ENCODE measurements around the gene ARHGAP27. TPM values are rescaled to one million over a fixed set of nuclear protein-coding genes. Genes with fewer than 3 reads are reported as not detected.

Gene ARHGAP27
- total and polyA plus RNA-seq, 9 of the 15 experiments (the other 6 are each of a cell fraction or from before 2014, with no cell fraction given) = 0.04 to 4.6 (median 2.1) TPM

- in situ Hi-C loops (cut with MboI) = no loop called here
- Histone ChIP-seq H3K9me3 (replicated peaks; ENCODE audit: control insufficient read depth, insufficient read depth, low read depth, low read length) (no peaks in the 10 kb centered on the region), H3K9me1 (ENCODE audit: control insufficient read depth, insufficient read depth, low read length) (no peaks in the 10 kb centered on the region), H3K9ac (ENCODE audit: insufficient read depth in 1 of 2, low read depth in 2 of 2, low read length in 2 of 2) (peak overlapping the region in 1 of 2 experiments; percentile 45; a peak in 2 of 4 replicates), H3K4me1 (replicated peaks in 1 of 2; ENCODE audit: control insufficient read depth in 2 of 2, insufficient read depth in 2 of 2, low read length in 2 of 2) (peaks cover 14 to 31% of the 10 kb centered on the region in 2 experiments; a peak in 4 of 5 replicates), H4K20me1 (replicated peaks; ENCODE audit: control insufficient read depth, insufficient read depth, low read length) (no peaks in the 10 kb centered on the region; the same call in 1 of the 2 replicates), H3K27ac (ENCODE audit: extremely low read depth, low read depth, low read length) (peak overlapping the region; percentile 61; the same call in 2 of the 3 replicates), H3K36me3 (ENCODE audit: control insufficient read depth, insufficient read depth, low read length) (no peaks in the 10 kb centered on the region), H3K27me3 (ENCODE audit: control insufficient read depth in 2 of 2, insufficient read depth in 2 of 2, low read length in 2 of 2) (0 out of 5 replicates have a peak, but pooled peaks cover 0 to 4% of the 10 kb centered on the region in 2 experiments), H3K4me2 (ENCODE audit: insufficient read depth, low read length) (no peak overlapping the region), H3K4me3 (no peak overlapping the region), H2AFZ (ENCODE audit: low read depth, low read length) (no peak overlapping the region), H3K79me2 (ENCODE audit: control insufficient read depth, insufficient read depth, low read length) (no peaks in the 10 kb centered on the region)
- ChIA-PET POLR2A (no interaction called here), CTCF (ENCODE audit: low intra/inter-chr PET ratio) (interaction anchor here (1.0 to 2.2 kb wide), 2 partner anchors 31 to 117 kb away, joined by 6 to 10 read pairs; no protein-coding TSS in a partner anchor)
- no peak for DNase-seq (ENCODE audit: extremely low read depth in 1 of 4, low spot score in 3 of 4)
- no peak for TF ChIP-seq SMAD1 (IDR thresholded peaks at IDR 0.05; ENCODE audit: low read depth, low read length, partially characterized antibody)
- TF ChIP-seq RCOR1 (IDR thresholded peaks at IDR 0.05; ENCODE audit: borderline replicate concordance in 1 of 2, low read depth in 2 of 2, low read length in 2 of 2) = no peak
- TF ChIP-seq, protein P1, sequence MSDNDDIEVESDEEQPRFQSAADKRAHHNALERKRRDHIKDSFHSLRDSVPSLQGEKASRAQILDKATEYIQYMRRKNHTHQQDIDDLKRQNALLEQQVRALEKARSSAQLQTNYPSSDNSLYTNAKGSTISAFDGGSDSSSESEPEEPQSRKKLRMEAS (CRISPR knock-in tag; IDR thresholded peaks at IDR 0.05) = 0 out of 2 replicates have a peak, but pooled peaks have one; percentile 17
- no peak for FAIRE-seq
- WGBS (ENCODE audit: insufficient coverage, low coverage, missing lambda C conversion rate) = 91% methylated on average over 6 of the region's 6 CpGs
- intact Hi-C loops (cut with micrococcal nuclease) = loop anchor here (2.0 to 10.0 kb wide), 2 partner anchors 35 to 461 kb away; no protein-coding TSS in a partner anchor
- BruUV-seq (replicated peaks) = no TSS peak
- no peak for ATAC-seq
Observed at GRCh38 chr17:45394091-45394490, 38.6 kb downstream of the ARHGAP27 start.

DNA sequence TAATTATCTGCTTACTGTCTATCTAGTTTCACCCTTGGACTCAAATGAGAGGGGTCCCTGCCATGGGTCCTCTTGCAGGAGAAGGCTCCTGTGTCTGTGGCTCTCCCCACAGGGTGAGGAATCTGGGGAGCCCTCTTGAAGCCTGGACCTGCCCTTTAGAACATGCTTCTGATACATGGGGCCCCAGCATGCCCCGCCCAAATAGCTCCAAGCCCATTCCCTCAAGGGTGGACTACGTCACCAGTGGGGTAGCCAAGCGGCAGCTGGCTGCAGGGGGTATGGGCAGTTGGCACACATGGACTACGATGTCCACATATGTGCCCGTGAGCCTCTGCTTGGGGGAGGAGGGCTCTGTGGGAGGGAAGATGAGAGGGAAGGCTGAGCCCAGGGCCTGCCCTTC lies 39.3 kb downstream of the ARHGAP27 start:
- Histone ChIP-seq H3K9me1 (ENCODE audit: control insufficient read depth, insufficient read depth, low read length) (no peaks in the 10 kb centered on the region), H3K4me3 (no peak overlapping the region), H3K79me2 (ENCODE audit: control insufficient read depth, insufficient read depth, low read length) (no peaks in the 10 kb centered on the region), H3K9me3 (replicated peaks; ENCODE audit: control insufficient read depth, insufficient read depth, low read depth, low read length) (no peaks in the 10 kb centered on the region), H3K4me1 (replicated peaks in 1 of 2; ENCODE audit: control insufficient read depth in 2 of 2, insufficient read depth in 2 of 2, low read length in 2 of 2) (peaks cover 14 to 31% of the 10 kb centered on the region in 2 experiments; a peak in 4 of 5 replicates), H4K20me1 (replicated peaks; ENCODE audit: control insufficient read depth, insufficient read depth, low read length) (no peaks in the 10 kb centered on the region; the same call in none of the 2 replicates), H3K9ac (ENCODE audit: insufficient read depth in 1 of 2, low read depth in 2 of 2, low read length in 2 of 2) (peak overlapping the region in 1 of 2 experiments; percentile 59; a peak in 1 of 4 replicates), H3K4me2 (ENCODE audit: insufficient read depth, low read length) (no peak overlapping the region), H3K27ac (ENCODE audit: extremely low read depth, low read depth, low read length) (no peak overlapping the region), H3K27me3 (ENCODE audit: control insufficient read depth in 2 of 2, insufficient read depth in 2 of 2, low read length in 2 of 2) (peaks cover 0 to 7% of the 10 kb centered on the region in 2 experiments; a peak in 2 of 5 replicates), H3K36me3 (ENCODE audit: control insufficient read depth, insufficient read depth, low read length) (no peaks in the 10 kb centered on the region), H2AFZ (ENCODE audit: low read depth, low read length) (no peak overlapping the region)
- 67% methylated on average over 3 of the region's 5 CpGs for WGBS (ENCODE audit: insufficient coverage, low coverage, missing lambda C conversion rate)
- DNase-seq (ENCODE audit: extremely low read depth in 1 of 4, low spot score in 3 of 4) = no peak
- CTCF ChIA-PET (ENCODE audit: low intra/inter-chr PET ratio) = interaction anchor here (0.5 kb wide), 1 partner anchor 24 kb away, joined by 3 read pairs; no protein-coding TSS in a partner anchor
- intact Hi-C loops (cut with micrococcal nuclease) (loop anchor here (10.0 kb wide), 1 partner anchor 461 kb away; no protein-coding TSS in a partner anchor), in situ Hi-C loops (cut with MboI) (no loop called here)
- no peak for FAIRE-seq
- POLR2A ChIA-PET = interaction anchor here (1.0 kb wide), 1 partner anchor 146 kb away, joined by 3 read pairs; no protein-coding TSS in a partner anchor
- no peak for ATAC-seq
- BruUV-seq (replicated peaks) = no TSS peak
- no peak for TF ChIP-seq SMAD2 (IDR thresholded peaks at IDR 0.05; ENCODE audit: low read depth, low read length)
- TF ChIP-seq THRB (CRISPR knock-in tag; conservative IDR thresholded peaks at IDR 0.05) = no peak
- TF ChIP-seq MAFG (tag; conservative IDR thresholded peaks at IDR 0.05) = no peak
- TF ChIP-seq RUNX1 (IDR thresholded peaks at IDR 0.05; ENCODE audit: low read depth) = no peak
- TF ChIP-seq IRF9 (tag; IDR thresholded peaks at IDR 0.05) = no peak
- TF ChIP-seq ETV6 (IDR thresholded peaks at IDR 0.05; ENCODE audit: borderline replicate concordance in 1 of 2, low read depth in 2 of 2, low read length in 1 of 2) = no peak
- TF ChIP-seq ETV6 (CRISPR knock-in tag; IDR thresholded peaks at IDR 0.05; ENCODE audit: borderline replicate concordance) = no peak
- no peak for TF ChIP-seq ZNF41 (CRISPR knock-in tag; conservative IDR thresholded peaks at IDR 0.05)
- TF ChIP-seq PRPF4 (IDR thresholded peaks at IDR 0.05; ENCODE audit: insufficient read depth, low read depth, low read length, poor library complexity, severe bottlenecking) = no peak
- TF ChIP-seq NFXL1 (CRISPR knock-in tag; IDR thresholded peaks at IDR 0.05) = no peak
